HG03354 (cell line): ENCODE results near the gene DYNLT5.
"Not testable (repeated sequence)": the region's sequence is repeated elsewhere in the genome, so short reads cannot be mapped to it uniquely, and the experiment has no call there.

Experiments used
- ATAC-seq: cut with Tn5 transposase; IDR thresholded peaks from one replicate; pipeline ENCODE4 v1.9.1; 2021; ENCODE audit warnings: mild to moderate bottlenecking; ENCODE audit not compliant: unreplicated experiment, poor library complexity, severe bottlenecking

The DYNLT5 gene, protein sequence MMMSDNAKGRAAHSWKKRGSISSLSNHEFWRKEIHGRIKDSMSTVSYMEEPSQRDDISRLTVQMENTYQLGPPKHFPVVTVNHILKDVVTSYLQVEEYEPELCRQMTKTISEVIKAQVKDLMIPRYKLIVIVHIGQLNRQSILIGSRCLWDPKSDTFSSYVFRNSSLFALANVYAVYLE

DNA sequence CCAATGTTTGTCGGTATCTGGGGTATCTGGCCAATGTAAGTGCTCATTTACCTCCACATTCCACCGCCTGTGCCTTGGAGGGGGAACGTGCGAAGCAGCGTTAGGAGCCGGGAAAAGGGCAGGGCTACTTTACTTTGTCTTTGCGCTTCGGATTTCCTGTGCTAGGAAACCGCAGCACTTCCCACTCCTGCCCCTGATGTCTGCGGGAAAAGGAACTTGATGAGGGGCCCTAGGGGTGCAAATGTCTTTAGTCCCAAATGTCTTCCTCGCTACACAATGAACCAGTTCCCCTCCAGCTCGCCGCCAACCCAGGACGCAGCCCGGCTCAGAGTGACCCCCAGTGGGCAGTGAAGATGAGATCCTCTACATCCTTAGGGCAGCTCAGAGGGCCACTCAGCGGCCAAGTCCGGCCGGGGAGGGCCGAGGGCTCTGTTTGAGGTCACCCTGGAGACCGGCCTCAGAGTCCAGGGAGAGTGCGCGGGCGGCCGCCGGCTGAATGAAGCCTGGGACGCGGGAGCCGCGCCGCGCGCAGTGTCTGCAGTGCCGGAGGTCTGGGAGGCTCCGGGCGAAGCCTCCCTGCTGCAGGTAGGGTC lies at the start of gene DYNLT5:
Gene DYNLT5, plus strand, starts transcription at position 460 of the 593 bp plus-strand sequence. CDS start 2,200 bp downstream, outside the sequence.
- ATAC-seq = peak; percentile 63

DNA sequence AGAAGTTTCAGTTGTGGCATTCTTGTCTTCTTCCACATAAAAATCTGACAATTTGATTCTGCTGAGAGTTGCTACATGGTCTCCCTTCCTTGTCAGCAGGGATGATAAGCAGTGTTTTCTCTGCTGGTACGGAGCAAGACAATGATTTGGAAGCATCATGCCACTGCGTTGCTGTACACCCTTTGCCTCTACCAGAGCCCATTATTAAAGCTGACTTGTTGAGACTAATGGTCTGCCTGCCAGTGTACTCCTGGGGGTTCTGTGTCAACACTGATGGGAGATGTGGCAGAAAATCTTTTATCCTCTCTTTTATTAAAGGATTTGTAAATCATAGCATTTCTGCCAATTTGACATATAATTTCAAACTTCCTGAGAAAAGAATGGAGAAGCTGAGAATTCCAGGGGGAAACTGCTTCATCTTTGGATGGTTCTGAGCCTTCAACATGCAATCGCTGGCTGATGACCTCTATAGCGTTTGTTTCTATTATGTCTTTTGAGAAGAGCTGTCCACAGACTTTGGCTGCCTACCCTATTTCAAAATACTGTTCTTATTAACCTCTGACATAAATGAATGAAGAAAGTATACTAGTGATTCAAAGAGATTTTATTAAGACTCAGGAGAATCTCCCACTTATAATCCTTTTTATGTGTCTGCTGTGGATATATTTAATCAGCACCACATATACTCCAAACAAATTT lies 47.9 kb upstream of the DYNLT5 start:
- ATAC-seq = no peak

DNA sequence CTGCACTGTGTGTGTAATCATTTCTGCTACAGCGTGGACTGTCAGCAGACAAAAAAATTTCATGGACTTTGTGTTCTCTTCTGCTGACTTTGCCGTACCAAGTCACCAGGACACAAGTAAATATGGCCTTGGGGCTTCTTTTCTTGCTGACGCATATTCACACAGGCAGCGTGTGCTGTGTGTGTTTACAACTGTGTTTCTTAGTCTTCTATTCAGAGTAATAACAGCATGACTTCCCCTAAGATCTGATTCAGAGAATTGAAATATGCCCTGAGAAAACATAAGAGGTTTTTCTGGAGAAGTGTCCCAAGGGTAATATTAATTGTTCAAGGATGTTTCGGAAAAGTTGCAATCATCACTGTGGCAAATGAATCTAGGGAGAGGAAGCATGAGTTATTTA lies 47.1 kb upstream of the DYNLT5 start:
- ATAC-seq = no peak

DNA sequence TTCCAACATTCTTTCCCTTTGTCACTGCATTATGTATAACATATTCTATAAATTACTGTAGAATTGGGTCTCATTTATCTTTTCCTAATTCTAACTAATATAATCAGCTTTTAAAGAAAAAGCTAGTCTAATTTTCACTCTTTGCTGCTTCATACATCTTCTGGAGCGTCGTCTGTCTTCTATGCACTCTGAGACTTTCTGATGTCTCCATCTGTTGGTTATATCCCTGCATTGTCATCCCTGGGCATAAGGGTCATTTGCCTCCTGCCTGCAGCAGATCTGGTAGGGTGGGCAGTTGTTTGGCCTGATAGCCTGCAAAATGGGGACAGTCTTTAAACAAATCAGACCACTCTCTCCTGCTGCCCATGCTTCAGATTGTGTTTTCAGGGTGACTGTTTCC lies 40.8 kb upstream of the DYNLT5 start:
- ATAC-seq = no peak

DNA sequence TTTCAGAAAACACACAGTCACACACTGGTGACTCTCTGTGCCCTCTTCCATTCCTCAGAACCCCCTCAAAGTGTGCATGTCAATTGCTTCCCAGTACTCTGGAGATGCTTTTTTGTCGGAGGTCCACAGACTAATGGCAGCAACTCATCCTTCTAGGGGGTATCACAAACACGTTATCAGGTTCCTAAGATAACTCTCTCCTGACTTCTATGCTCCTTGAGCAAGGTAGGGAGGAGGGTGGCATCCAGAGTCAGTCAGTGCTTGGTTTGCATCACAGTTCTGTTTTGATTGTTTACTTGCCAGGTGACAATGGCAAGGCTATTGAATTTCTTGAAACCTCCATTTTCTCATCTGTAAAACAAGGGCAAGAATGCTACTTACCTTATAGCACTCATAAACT lies 39.4 kb upstream of the DYNLT5 start:
- ATAC-seq = no peak

DNA sequence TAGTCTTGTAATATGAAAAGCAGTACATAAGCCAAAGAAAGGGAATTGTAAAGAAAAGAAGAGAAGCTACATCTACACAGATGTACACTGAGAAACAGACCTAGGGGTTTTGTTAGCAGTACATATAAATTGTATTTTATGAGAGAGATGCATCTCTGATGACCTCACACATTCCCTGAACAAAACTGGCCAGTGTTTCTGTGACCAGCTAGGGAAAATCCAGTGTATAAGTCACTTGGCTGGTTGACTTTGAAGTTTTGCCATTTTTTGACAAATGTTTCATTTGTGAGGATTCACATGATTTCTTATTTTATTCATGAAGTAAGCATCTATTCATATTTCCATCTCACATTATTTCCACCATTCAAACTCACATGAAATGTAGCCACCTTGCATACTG lies 28.3 kb upstream of the DYNLT5 start:
- ATAC-seq = no peak

DNA sequence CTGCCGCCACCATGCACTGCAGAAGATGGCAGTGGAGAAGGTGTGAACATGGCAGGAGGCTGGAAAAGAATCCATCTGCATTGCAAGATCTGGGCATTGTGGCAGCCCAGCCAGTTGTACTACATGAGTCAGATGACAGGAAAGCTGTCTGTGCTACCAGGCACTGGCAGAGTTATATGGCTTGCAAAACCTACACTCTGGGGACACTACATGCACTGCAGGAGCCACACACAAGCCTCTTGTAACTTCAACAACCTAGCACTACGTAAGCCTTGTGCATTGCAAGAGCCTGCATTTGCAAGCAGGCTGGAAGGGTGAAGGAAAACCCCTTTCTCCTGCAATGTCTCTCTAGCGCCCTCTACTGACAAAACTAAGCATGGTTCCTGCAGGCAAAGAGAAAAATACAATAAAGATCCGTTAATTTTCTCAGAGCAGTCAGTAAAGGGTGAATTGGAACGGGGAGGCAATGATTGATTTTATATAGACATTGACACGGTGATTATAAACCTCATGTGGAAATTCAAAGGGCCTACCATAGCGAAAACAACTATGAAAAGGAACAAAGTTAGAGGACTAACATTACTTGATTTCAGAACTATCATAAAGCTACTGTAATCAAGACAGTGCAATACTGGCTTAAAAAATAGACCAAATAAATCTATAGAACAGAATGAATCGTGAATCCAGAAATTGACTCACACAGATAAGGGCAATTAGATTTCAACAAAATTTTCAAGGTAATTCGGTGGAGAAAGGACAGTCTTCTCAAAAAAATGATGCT lies 26.2 kb upstream of the DYNLT5 start:
- peak; percentile 75 for ATAC-seq

DNA sequence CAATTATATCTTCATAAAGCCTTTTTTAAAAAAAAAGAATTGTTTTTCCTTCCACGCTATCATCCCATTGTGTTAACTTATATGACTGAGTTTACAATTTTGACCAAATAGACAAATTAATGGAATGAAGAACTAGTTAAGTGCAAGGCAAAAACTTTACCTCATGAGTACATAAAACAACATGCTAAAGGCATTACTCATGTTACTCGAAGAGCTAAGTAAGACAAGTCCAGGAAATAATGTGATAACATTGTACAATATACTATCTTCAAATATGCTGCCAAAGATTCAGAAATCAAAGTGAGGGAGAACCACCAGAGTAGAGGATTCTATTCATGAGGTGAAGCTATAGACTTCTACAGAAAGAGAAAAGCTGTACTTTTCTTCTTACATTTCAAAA lies 24.2 kb upstream of the DYNLT5 start:
- ATAC-seq = no peak

DNA sequence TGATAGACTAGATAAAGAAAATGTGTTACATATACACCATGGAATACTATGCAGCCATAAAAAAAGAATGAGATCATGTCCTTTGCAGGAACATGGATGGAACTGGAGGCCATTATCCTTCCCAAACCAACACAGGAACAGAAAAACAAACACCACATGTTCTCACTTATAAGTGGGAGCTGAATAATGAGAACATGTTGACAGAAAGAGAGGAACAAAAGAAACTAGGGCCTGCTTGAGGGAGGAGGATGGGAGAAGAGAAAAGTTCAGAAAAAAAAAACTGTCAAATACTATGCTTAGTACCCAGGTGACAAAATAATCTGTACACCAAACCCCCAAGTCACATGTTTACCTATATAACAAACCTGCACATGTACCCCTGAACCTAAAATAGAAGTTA lies 23.5 kb upstream of the DYNLT5 start:
- not testable (repeated sequence) for ATAC-seq

DNA sequence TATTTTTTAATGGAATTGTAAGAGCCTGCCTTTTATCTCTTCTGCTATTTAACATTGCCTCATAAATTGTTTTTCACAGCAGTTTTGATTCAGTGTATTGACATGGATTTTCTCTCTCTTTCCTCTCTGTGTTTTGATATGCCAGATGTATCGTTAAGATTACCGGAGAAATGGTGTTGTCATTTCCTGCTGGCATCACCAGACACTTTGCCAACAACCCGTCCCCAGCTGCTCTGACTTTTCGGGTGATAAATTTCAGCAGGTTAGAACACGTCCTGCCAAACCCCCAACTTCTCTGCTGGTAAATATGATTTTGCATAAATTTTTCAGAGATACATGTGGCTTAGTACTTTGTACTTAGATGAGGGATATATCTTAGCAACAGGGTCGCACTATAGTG lies 23.1 kb upstream of the DYNLT5 start:
- ATAC-seq = peak; percentile 29

DNA sequence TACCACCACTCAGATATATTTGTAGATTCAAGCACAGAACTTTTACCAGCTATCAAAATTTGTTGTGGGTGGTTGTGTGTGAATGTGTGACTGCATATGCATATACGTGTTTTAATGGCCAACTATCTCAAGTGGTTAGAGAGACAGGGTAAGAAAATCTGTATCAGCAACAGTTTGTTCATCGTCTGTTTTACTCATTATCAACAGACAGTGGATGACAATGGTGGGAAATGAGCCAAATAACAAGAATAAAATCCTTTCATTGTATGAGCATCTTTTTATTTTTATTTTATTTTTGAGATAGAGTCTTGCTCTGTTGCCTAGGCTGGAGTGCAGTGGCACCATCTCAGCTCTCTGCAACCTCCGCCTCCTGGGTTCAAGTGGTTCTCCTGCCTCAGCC lies 22.7 kb upstream of the DYNLT5 start:
- ATAC-seq = no peak

DNA sequence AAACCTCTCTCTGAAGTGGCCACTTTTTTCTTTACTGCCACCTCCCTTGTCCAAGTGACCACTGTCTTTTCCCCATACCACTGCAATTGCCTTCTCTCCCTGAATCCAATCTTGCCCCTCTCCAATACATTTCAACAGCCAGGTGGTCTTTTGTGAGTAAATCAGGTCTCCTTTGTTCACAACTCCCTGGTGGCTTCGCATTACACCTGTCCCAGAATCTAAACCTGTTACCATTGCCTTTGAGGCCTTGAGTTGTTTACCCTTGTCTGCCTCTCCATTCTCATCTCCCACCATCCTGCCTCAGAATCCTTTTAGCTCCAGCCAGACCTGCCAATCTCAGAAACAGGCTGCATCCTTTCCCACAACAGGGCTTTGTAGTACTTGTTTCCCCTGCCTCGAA lies 21.8 kb upstream of the DYNLT5 start:
- ATAC-seq = no peak

DNA sequence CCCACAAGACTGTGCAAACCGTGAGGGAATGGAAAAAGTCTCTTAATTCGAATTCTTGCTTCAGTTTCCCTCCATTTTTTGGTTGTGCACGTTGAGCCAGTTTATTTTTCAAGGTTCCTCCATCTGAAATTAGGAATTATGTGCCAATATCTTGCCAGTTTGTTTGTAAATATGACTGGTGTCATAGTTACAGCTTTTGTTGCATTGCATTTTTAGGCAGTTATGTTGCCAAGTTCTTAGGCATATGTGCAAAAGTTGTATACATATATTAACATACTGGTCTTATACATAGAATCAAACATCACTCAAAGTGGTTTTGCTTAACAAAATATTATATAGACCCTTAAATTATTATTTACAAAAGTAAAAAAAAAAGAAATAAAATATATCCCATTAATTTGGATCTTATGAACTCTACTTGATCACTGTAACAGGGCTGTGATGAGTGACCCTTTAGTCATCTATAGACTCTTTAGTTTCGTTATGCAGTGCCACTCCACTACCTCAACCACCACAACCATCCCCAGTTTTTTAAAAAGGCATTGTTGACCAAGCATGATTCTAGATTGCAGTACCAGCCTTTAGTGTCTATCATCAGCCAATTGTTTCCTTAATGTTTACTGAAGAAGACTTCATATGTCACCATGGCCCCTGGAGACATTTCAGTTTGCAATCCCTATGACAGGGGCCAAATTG lies 20.9 kb upstream of the DYNLT5 start:
- peak; percentile 57 for ATAC-seq

DNA sequence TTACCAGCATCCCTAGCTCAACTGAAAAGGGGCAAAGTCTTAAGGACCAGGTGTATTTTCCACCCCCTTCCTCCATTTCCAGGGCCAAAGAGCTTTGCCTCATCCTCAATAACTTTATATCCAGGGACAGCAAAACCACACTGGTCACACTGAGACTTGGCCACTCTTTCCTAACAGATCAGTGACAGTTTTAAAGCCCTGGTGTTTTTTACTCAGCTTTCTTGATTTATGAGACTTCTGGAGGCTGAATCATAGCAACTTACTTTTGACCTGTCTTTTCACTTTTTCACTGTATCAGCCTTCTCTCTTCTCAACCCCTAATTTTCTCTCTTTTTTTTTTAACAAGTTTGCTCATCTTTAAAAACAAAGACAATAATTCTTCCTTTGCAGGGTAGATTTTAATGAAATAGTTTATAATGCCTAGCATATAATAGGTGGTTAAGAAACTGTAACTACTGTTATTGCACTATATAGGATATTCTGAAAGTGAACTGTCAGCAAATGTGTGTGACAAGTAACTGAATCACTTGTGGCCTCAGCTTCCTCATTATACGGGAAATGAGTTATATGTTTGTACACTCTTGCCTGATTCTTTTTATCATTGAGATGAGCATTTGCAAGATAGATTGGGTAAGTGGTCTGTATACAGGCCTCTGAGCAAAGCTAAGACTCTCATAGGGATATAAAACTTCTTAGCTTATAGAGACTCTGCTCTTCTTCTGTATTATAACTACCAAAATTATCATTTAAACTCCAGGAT lies 19.7 kb upstream of the DYNLT5 start:
- peak; percentile 70 for ATAC-seq

DNA sequence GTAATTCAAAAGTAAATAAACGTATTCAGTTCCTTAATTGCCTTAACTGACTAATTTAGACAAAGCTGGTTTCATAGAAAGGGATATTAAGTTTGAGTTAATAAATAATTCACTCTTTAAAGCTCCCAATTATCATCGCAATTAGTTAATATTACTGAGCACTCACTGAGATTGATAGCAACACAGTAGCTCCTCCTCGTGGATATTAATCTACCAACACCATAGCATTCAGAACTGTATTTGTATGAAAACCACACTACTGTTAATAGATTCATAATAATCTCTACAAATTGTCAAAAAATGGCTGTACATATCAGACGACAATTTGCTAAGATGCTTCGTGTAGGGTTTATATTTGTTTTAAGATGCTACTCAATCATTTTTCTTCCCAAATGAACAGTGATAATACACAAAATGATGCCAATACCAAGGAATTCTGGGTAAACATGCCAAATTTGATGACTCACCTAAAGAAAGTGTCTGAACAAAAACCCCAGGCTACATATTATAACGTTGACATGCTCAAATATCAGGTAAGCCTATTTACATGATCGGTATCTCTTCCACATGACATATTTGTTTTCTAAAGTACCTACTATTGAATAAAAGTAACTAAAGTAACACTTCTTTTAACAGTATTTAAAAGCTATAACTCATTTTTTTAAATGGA lies 18.8 kb upstream of the DYNLT5 start:
- ATAC-seq = no peak

DNA sequence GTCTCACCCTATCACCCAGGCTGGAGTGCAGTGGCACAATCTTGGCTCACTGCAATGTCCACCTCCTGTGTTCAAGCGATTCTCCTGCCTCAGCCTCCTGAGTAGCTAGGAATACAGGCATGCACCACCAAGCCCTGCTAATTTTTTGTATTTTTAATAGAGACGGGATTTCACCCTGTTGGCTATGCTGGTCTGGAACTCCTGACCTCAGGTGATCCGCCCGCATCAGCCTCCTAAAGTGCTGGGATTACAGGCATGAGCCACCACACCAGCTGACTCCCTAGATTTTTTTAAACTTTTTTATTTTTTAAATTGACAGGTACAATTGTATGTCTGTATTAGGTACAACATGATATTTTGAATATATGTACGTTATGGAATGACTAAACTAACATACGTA lies 17.7 kb upstream of the DYNLT5 start:
- not testable (repeated sequence) for ATAC-seq

DNA sequence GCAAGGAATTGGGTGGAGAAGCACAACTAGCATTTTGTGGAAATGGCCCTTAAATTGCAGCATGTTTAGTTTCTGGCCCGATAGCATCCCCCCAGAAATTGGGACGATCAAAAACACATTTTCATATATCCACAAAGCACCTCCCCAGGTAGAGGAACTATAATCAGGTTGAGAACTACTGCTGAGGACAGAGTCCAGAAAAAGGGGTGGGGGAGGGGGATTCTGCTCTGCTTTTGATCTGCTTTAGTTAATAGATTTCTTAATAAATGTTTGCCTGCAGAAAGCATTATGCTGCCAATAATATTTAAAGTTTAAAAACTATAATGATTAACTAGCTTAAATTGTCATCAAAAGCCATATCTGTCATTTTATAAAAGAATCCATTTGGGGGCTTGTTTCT lies 14.4 kb upstream of the DYNLT5 start:
- no peak for ATAC-seq

DNA sequence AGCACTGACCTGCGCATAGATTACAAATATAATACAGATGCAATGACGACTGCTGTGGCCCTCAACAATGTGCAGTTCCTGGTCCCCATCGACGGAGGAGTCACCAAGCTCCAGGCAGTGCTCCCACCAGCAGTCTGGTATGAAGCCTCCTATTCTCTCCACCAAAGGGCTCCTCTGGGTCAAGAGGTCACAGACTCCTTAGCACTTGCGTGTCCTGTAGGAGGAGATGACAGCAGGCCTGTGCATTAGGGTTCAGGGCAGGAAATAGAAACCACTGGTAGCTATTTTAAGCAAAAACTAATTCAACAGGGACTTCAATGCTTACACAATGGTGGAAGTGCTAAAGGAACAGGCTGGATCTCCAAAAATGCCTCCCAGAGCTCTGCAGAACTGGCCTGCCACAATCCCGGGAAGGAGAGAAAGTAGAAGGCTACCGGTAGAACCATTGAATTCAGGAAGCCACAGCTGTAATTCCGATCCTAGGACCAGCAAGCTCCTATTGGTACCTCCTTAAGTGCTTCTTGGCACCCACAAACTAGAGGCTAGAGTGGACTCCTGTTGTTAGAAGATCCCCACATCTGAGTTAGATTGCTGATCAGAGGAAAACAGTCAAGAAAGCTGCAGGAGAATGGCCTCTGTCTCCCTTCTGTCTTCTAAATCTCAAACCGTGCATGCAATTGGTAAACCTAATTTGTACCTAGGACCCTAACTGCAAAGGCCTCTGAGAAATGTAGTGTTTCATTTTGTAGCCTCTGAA lies 12.7 kb upstream of the DYNLT5 start:
- ATAC-seq = peak; percentile 82
